HEK293 (cell line): ENCODE measurements around the gene MFSD11.
"Not testable (repeated sequence)": the region's sequence is repeated elsewhere in the genome, so short reads cannot be mapped to it uniquely, and the experiment has no call there.

Experiments used
- CTCF ChIA-PET: fragments of 350-600 bp; formaldehyde crosslinking; extraction: SDS; loops from one replicate; lab custom pipeline; 2021; ENCODE audit warnings: antibody characterized with exemption; lab: Yijun Ruan, JAX
- POLR2A ChIA-PET: fragments of 300-600 bp; formaldehyde crosslinking; extraction: SDS; loops from one replicate; lab custom pipeline; 2020; ENCODE audit warnings: antibody characterized with exemption, inconsistent platforms; lab: Yijun Ruan, JAX
- H3K27ac ChIP-seq: fragments of 200-500 bp; sonication (Bioruptor generic); 2 replicates; pipeline ENCODE4 v1.5.1; 2014; ENCODE audit warnings: low read depth, low read length, control low read depth, inconsistent platforms; ENCODE audit errors: extremely low read depth
- H3K36me3 ChIP-seq, 2 experiments: fragments of 200-500 bp in 1 of 2; sonication (Bioruptor generic) in 1 of 2; 1 replicate in 1 of 2; 2 replicates in 1 of 2; pipeline ENCODE4 v1.5.1; 2014 to 2017; ENCODE audit warnings: inconsistent platforms in 2 of 2, low read length in 2 of 2; ENCODE audit not compliant: control insufficient read depth in 2 of 2, insufficient read depth in 1 of 2
- H3K4me1 ChIP-seq: fragments of 200-500 bp; sonication (Bioruptor generic); 2 replicates; pipeline ENCODE4 v1.5.1; 2014; ENCODE audit warnings: mild to moderate bottlenecking, low read length, inconsistent platforms; ENCODE audit not compliant: control insufficient read depth, insufficient read depth
- H3K4me3 ChIP-seq: 2 replicates; pipeline ENCODE4 v1.5.1; 2011; ENCODE audit warnings: low read depth, mild to moderate bottlenecking, control low read depth, low read length, moderate library complexity
- H3K9me3 ChIP-seq: fragments of 200-500 bp; sonication (Bioruptor generic); 2 replicates; pipeline ENCODE4 v1.5.1; 2014; ENCODE audit warnings: low read depth, low read length, inconsistent platforms; ENCODE audit not compliant: control insufficient read depth, insufficient read depth
- ELK4 ChIP-seq: IDR thresholded peaks from 2 replicates; pipeline ENCODE4 v1.6.1; 2011; ENCODE audit warnings: mild to moderate bottlenecking, low read depth, low read length, borderline replicate concordance
- HOXC10 ChIP-seq: sonication (generic); formaldehyde crosslinking; IDR thresholded peaks from 2 replicates; pipeline ENCODE4 v1.8.1; 2023; ENCODE audit warnings: mild to moderate bottlenecking, missing genetic modification reagents
- KLF1 ChIP-seq: fragments of 450-650 bp; formaldehyde crosslinking; IDR thresholded peaks from 2 replicates; pipeline ENCODE4 v1.5.1; 2016; ENCODE audit warnings: missing biosample characterization, missing genetic modification characterization
- MZF1 ChIP-seq: fragments of 450-650 bp; formaldehyde crosslinking; IDR thresholded peaks from 2 replicates; pipeline ENCODE4 v1.5.1; 2017; ENCODE audit warnings: missing biosample characterization, missing genetic modification characterization, borderline replicate concordance
- OSR2 ChIP-seq: fragments of 450-650 bp; formaldehyde crosslinking; IDR thresholded peaks from 2 replicates; pipeline ENCODE4 v1.5.1; 2016; ENCODE audit warnings: missing biosample characterization, missing genetic modification characterization
- TRIM28 ChIP-seq: IDR thresholded peaks from 2 replicates; pipeline ENCODE4 v1.6.1; 2011; ENCODE audit warnings: low read length, control low read depth, borderline replicate concordance
- ZBTB6 ChIP-seq: fragments of 450-650 bp; formaldehyde crosslinking; IDR thresholded peaks from 2 replicates; pipeline ENCODE4 v1.5.1; 2017; ENCODE audit warnings: missing biosample characterization, missing genetic modification characterization
- ZFHX2 ChIP-seq: fragments of 450-650 bp; formaldehyde crosslinking; conservative IDR thresholded peaks from 2 replicates; pipeline ENCODE4 v1.5.1; 2016; ENCODE audit warnings: missing biosample characterization, missing genetic modification characterization
- ZFP37 ChIP-seq: fragments of 450-650 bp; formaldehyde crosslinking; IDR thresholded peaks from 2 replicates; pipeline ENCODE4 v1.5.1; 2016; ENCODE audit warnings: missing biosample characterization, missing genetic modification characterization
- ZNF121 ChIP-seq: fragments of 450-650 bp; formaldehyde crosslinking; IDR thresholded peaks from 2 replicates; pipeline ENCODE4 v1.5.1; 2016; ENCODE audit warnings: missing biosample characterization, missing genetic modification characterization
- ZNF132 ChIP-seq: fragments of 450-650 bp; formaldehyde crosslinking; IDR thresholded peaks from 2 replicates; pipeline ENCODE4 v1.5.1; 2017; ENCODE audit warnings: missing biosample characterization, missing genetic modification characterization, borderline replicate concordance
- ZNF175 ChIP-seq: fragments of 450-650 bp; formaldehyde crosslinking; IDR thresholded peaks from 2 replicates; pipeline ENCODE4 v1.5.1; 2016; ENCODE audit warnings: missing biosample characterization, missing genetic modification characterization
- ZNF23 ChIP-seq: fragments of 450-650 bp; formaldehyde crosslinking; IDR thresholded peaks from 2 replicates; pipeline ENCODE4 v1.5.1; 2016; ENCODE audit warnings: missing biosample characterization, missing genetic modification characterization, borderline replicate concordance
- ZNF266 ChIP-seq: fragments of 450-650 bp; formaldehyde crosslinking; IDR thresholded peaks from 2 replicates; pipeline ENCODE4 v1.5.1; 2016; ENCODE audit warnings: missing biosample characterization, missing genetic modification characterization, low read depth
- ZNF362 ChIP-seq: fragments of 450-650 bp; formaldehyde crosslinking; IDR thresholded peaks from 2 replicates; pipeline ENCODE4 v1.5.1; 2016; ENCODE audit warnings: missing biosample characterization, missing genetic modification characterization
- ZNF398 ChIP-seq: fragments of 450-650 bp; formaldehyde crosslinking; IDR thresholded peaks from 2 replicates; pipeline ENCODE4 v1.5.1; 2017; ENCODE audit warnings: missing biosample characterization, missing genetic modification characterization
- ZNF521 ChIP-seq: fragments of 450-650 bp; formaldehyde crosslinking; IDR thresholded peaks from 2 replicates; pipeline ENCODE4 v1.5.1; 2017; ENCODE audit warnings: missing biosample characterization, mild to moderate bottlenecking, missing genetic modification characterization
- ZNF571 ChIP-seq: fragments of 450-650 bp; formaldehyde crosslinking; IDR thresholded peaks from 2 replicates; pipeline ENCODE4 v1.5.0; 2017; ENCODE audit warnings: missing biosample characterization, missing genetic modification characterization
- ZNF654 ChIP-seq: fragments of 450-650 bp; formaldehyde crosslinking; IDR thresholded peaks from 2 replicates; pipeline ENCODE4 v1.5.1; 2016; ENCODE audit warnings: low read depth, missing biosample characterization, missing genetic modification characterization
- ZNF76 ChIP-seq: fragments of 450-650 bp; formaldehyde crosslinking; IDR thresholded peaks from 2 replicates; pipeline ENCODE4; 2016; ENCODE audit warnings: low read depth, missing biosample characterization, missing genetic modification characterization, borderline replicate concordance
- ZNF792 ChIP-seq: fragments of 450-650 bp; formaldehyde crosslinking; IDR thresholded peaks from 2 replicates; pipeline ENCODE4 v1.5.1; 2016; ENCODE audit warnings: missing biosample characterization, missing genetic modification characterization
- ZNF830 ChIP-seq: fragments of 450-650 bp; IDR thresholded peaks from 2 replicates; pipeline ENCODE4 v1.5.0; 2018; ENCODE audit warnings: missing biosample characterization, missing genetic modification characterization, low read depth, mild to moderate bottlenecking, moderate library complexity

MFSD11 gene

GRCh38 chr17:76698466-76698977, 39.4 kb upstream of the MFSD11 start:
- POLR2A ChIA-PET, result interaction anchor here (0.7 to 2.5 kb wide), 11 partner anchors 10 to 141 kb away, joined by 3 to 17 read pairs (median 7); partner anchors contain the start of gene MXRA7
- TF ChIP-seq ZNF121 (tag by site-specific recombination), result peak; percentile 93
- TF ChIP-seq KLF1 (tag by site-specific recombination), result peak; percentile 44; the same call in 1 of the 2 replicates
- peak; percentile 70; the same call in 1 of the 2 replicates for TF ChIP-seq ZNF362
- peak; percentile 36; the same call in 1 of the 2 replicates for TF ChIP-seq ZFHX2 (tag by site-specific recombination)
- TF ChIP-seq, all 188 proteins: peak for 4; not testable (repeated sequence) for 184
- not testable (repeated sequence) for H3K4me3 ChIP-seq, H3K36me3 ChIP-seq, H3K9me3 ChIP-seq
- H3K27ac ChIP-seq, result peak overlapping the region; percentile 79; the same call in 1 of the 2 replicates
- CTCF ChIA-PET, result interaction anchor here (0.6 to 2.2 kb wide), 9 partner anchors 10 to 252 kb away, joined by 3 to 14 read pairs (median 6); no protein-coding TSS in a partner anchor
- H3K4me1 ChIP-seq, result peaks cover 40% of the 10 kb centered on the region

GRCh38 chr17:76700270-76700616, 37.7 kb upstream of the MFSD11 start:
- Histone ChIP-seq H3K27ac (peak overlapping the region; percentile 56), H3K4me3 (no peak overlapping the region; the same call in 1 of the 2 replicates), H3K36me3 (peaks cover 4 to 6% of the 10 kb centered on the region in 2 experiments; a peak in 2 of 3 replicates), H3K4me1 (peaks cover 40% of the 10 kb centered on the region), H3K9me3 (no peaks in the 10 kb centered on the region)
- TF ChIP-seq HOXC10 (CRISPR knock-in tag), result 0 out of 2 replicates have a peak, but pooled peaks have one; percentile 89
- TF ChIP-seq TRIM28, result peak; percentile 9; the same call in 1 of the 2 replicates
- no peak for TF ChIP-seq ELK4
- ChIA-PET CTCF (interaction anchor here (0.6 to 5.1 kb wide), 3 partner anchors 14 to 827 kb away, joined by 3 to 38 read pairs (median 4); no protein-coding TSS in a partner anchor), POLR2A (interaction anchor here (1.1 to 1.8 kb wide), 5 partner anchors 17 to 116 kb away, joined by 3 to 7 read pairs (median 4); partner anchors contain the start of gene MFSD11)

- ChIA-PET CTCF (interaction anchor here (0.6 to 5.1 kb wide), 6 partner anchors 11 to 828 kb away, joined by 3 to 38 read pairs (median 6); no protein-coding TSS in a partner anchor), POLR2A (interaction anchor here (0.8 to 1.8 kb wide), 10 partner anchors 9 to 116 kb away, joined by 3 to 9 read pairs (median 4); partner anchors contain the start of genes JMJD6, METTL23 and MFSD11)
- H3K27ac ChIP-seq, result peak overlapping the region; percentile 56
- peaks cover 40% of the 10 kb centered on the region for H3K4me1 ChIP-seq
- peaks cover 5 to 6% of the 10 kb centered on the region in 2 experiments; a peak in 2 of 3 replicates for H3K36me3 ChIP-seq
- H3K4me3 ChIP-seq, result peak overlapping the region; percentile 25
- H3K9me3 ChIP-seq, result no peaks in the 10 kb centered on the region
- TF ChIP-seq ZNF175, result no peak
- TF ChIP-seq ZNF654 (tag by site-specific recombination), result no peak
- TF ChIP-seq ZNF792 (tag by site-specific recombination), result peak; percentile 97
- no peak for TF ChIP-seq ZFP37
- no peak for TF ChIP-seq ZNF521 (tag by site-specific recombination)
- TF ChIP-seq ZNF830 (tag by site-specific recombination), result no peak
- no peak for TF ChIP-seq MZF1
- TF ChIP-seq OSR2 (tag by site-specific recombination), result peak; percentile 46; the same call in 1 of the 2 replicates
- no peak for TF ChIP-seq ZNF266
- TF ChIP-seq ZNF571 (tag by site-specific recombination), result no peak
- TF ChIP-seq ZNF23, result no peak
- no peak for TF ChIP-seq ZNF132 (tag by site-specific recombination)
- peak; percentile 37; the same call in 1 of the 2 replicates for TF ChIP-seq ZNF76
- no peak for TF ChIP-seq ZBTB6 (tag by site-specific recombination)
- TF ChIP-seq ZNF398 (tag by site-specific recombination), result peak; percentile 77
Observed at GRCh38 chr17:76700617-76701470, 37.1 kb upstream of the MFSD11 start.
